GM12878 (cell line): Measurements from ENCODE around the gene ZNF25. TPM values are rescaled to one million over a fixed set of nuclear protein-coding genes. Genes with fewer than 3 reads are reported as not detected.
"Not testable (repeated sequence)": the region's sequence is repeated elsewhere in the genome, so short reads cannot be mapped to it uniquely, and the experiment has no call there.

ENCODE experiments used
- ATAC-seq: fragments of 200-7000 bp; cut with Tn5 transposase; 3 replicates; pipeline ENCODE4 v1.9.1; 2020; ENCODE audit warnings: mild to moderate bottlenecking, moderate library complexity
- BruUV-seq: library from RNA; stranded (reverse); fragments of 400-500 nt; replicated peaks from 2 replicates; lab custom pipeline; 2021; lab: Mats Ljungman, UMichigan
- CTCF ChIA-PET: fragments of 300-600 bp; sonication (Branson Sonifier 250); formaldehyde crosslinking; extraction: SDS; loops from one replicate; lab custom pipeline; 2021; ENCODE audit warnings: inconsistent platforms; lab: Yijun Ruan, JAX
- POLR2A ChIA-PET: fragments of 350-600 bp; formaldehyde crosslinking; extraction: SDS; loops from one replicate; lab custom pipeline; 2021; ENCODE audit warnings: inconsistent platforms; lab: Charles Lee
- RAD21 ChIA-PET: fragments of 300-600 bp; sonication (Branson Sonifier 250); formaldehyde crosslinking; loops from one replicate; lab custom pipeline; 2023; ENCODE audit warnings: antibody characterized with exemption; ENCODE audit not compliant: unreplicated experiment; lab: Charles Lee
- SMC1A ChIA-PET: fragments of 300-600 bp; sonication (Branson Sonifier 250); formaldehyde crosslinking; loops from one replicate; lab custom pipeline; 2023; ENCODE audit not compliant: unreplicated experiment, uncharacterized antibody; lab: Charles Lee
- DNase-seq: peaks from one replicate; pipeline ENCODE4 v3.0.0-alpha.2; 2011; ENCODE audit warnings: low read depth, low spot score
- FAIRE-seq: peaks from 3 replicates; lab custom pipeline; 2011; peaks lifted over from hg19 to GRCh38; lab: Jason Lieb, UNC
- H2AFZ ChIP-seq: 2 replicates; pipeline ENCODE4 v1.6.0; 2011; ENCODE audit warnings: low read depth, low read length, control low read depth; ENCODE audit not compliant: control insufficient read depth
- H3K27ac ChIP-seq: 2 replicates; pipeline ENCODE4 v1.5.1; 2011; ENCODE audit warnings: control low read depth; ENCODE audit not compliant: control insufficient read depth, insufficient read depth
- H3K27me3 ChIP-seq, 2 experiments: replicated peaks in 1 of 2; 2 replicates each; pipeline versions ENCODE4 v1.6.0 to v1.6.1; 2011; ENCODE audit warnings: low read length in 1 of 2; ENCODE audit not compliant: control insufficient read depth in 2 of 2, insufficient read depth in 2 of 2
- H3K36me3 ChIP-seq, 2 experiments: 2 replicates each; pipeline ENCODE4 v1.5.1; 2011; ENCODE audit warnings: low read length in 1 of 2; ENCODE audit not compliant: control insufficient read depth in 2 of 2, insufficient read depth in 2 of 2
- H3K4me1 ChIP-seq: 2 replicates; pipeline ENCODE4 v1.6.1; 2011; ENCODE audit warnings: mild to moderate bottlenecking, low read length, moderate library complexity, mixed read lengths; ENCODE audit not compliant: control insufficient read depth, insufficient read depth
- H3K4me2 ChIP-seq: 2 replicates; pipeline ENCODE4 v1.6.0; 2011; ENCODE audit warnings: control low read depth; ENCODE audit not compliant: control insufficient read depth, insufficient read depth
- H3K4me3 ChIP-seq: fragments of 200-600 bp; sonication (generic); 2 replicates; pipeline ENCODE4 v1.5.1; 2016
- H3K79me2 ChIP-seq: 2 replicates; pipeline ENCODE4 v1.6.0; 2011; ENCODE audit warnings: low read length; ENCODE audit not compliant: control insufficient read depth, insufficient read depth
- H3K9ac ChIP-seq: 2 replicates; pipeline ENCODE4 v1.8.0; 2011; ENCODE audit warnings: low read length, control low read depth, mixed read lengths; ENCODE audit not compliant: control insufficient read depth, insufficient read depth
- H3K9me3 ChIP-seq: replicated peaks from 3 replicates; pipeline ENCODE4 v1.5.1; 2011; ENCODE audit warnings: mild to moderate bottlenecking, low read length; ENCODE audit not compliant: control insufficient read depth, insufficient read depth
- H4K20me1 ChIP-seq: 2 replicates; pipeline ENCODE4 v1.6.0; 2011; ENCODE audit not compliant: control insufficient read depth, insufficient read depth
- HDAC2 ChIP-seq: fragments of 200-600 bp; sonication (generic); IDR thresholded peaks from 2 replicates; pipeline ENCODE4 v1.6.1; 2017
- HDAC6 ChIP-seq: fragments of 200-600 bp; sonication (generic); IDR thresholded peaks from one replicate; pipeline ENCODE4 v1.8.0; 2017; ENCODE audit warnings: antibody characterized with exemption; ENCODE audit not compliant: unreplicated experiment
- MYB ChIP-seq: fragments of 150-350 bp; IDR thresholded peaks from 2 replicates; pipeline ENCODE4 v1.6.1; 2014; ENCODE audit warnings: mild to moderate bottlenecking, low read depth, low read length, borderline replicate concordance
- POLR2AphosphoS2 ChIP-seq: IDR thresholded peaks from 2 replicates; pipeline ENCODE4 v1.6.1; 2011; ENCODE audit warnings: low read depth, mild to moderate bottlenecking, low read length, improper control_type of control experiment, moderate library complexity
- RAD51 ChIP-seq: fragments of 450-650 bp; IDR thresholded peaks from 2 replicates; pipeline ENCODE4 v1.6.1; 2016; ENCODE audit warnings: moderate library complexity, mild to moderate bottlenecking, inconsistent platforms
- ZNF274 ChIP-seq: IDR thresholded peaks from one replicate; pipeline ENCODE4 v1.8.0; 2011; ENCODE audit not compliant: insufficient read length, insufficient read depth
- ZZZ3 ChIP-seq: IDR thresholded peaks from 2 replicates; pipeline ENCODE4 v1.6.1; 2011; ENCODE audit warnings: low read depth; ENCODE audit not compliant: control insufficient read depth, insufficient read length
- WGBS: methylation state at CpG from one replicate; pipeline ENCODE4 v1.1.6; 2016; ENCODE audit warnings: low lambda C conversion rate; ENCODE audit not compliant: insufficient replicate concordance, insufficient coverage; ENCODE audit errors: missing lambda C conversion rate; 5-methylcytosine and 5-hydroxymethylcytosine counted together
- in situ Hi-C: fragments of 300-500 bp; cut with MboI; formaldehyde crosslinking; loops from 9 replicates; pipeline ENCODE4 v1.14.3; 2018; ENCODE audit warnings: mixed read lengths
- intact Hi-C: fragments of 100-400 bp; cut with micrococcal nuclease; formaldehyde crosslinking; loops from one replicate; pipeline ENCODE4 v1.14.2; 2022; ENCODE audit not compliant: unreplicated experiment
- polyA plus RNA-seq, 11 experiments: library from polyadenylated mRNA; depleted of rRNA in 4 of 11; unstranded in 6 of 11; stranded (reverse) in 5 of 11; fragments of >200 nt; fragmentation: Nextera tagmentation in 4 of 11; fragmentation: Illumina TruSeq in 1 of 11; extraction: Ambion mirVana in 4 of 11; extraction: Trizol in 1 of 11; gene quantifications; 1 replicate in 1 of 11; 2 replicates in 10 of 11; pipeline versions ENCODE4 v1.2.1 to v1.2.3, GENCODE V29; 2011 to 2016; ENCODE audit warnings: inconsistent platforms in 2 of 11, missing spikeins in 2 of 11, low read depth in 1 of 11
- total RNA-seq, 4 experiments: library from RNA; depleted of rRNA in 3 of 4; stranded (reverse); fragments of >200 nt in 3 of 4; fragmentation: Illumina TruSeq in 1 of 4; extraction: Trizol in 1 of 4; gene quantifications; 2 replicates each; pipeline versions ENCODE4 v1.2.1 to v1.2.3, GENCODE V29; 2013 to 2021
- TF ChIP-seq, protein P1 (sequence below): fragments of 150-350 bp; IDR thresholded peaks from 2 replicates; pipeline ENCODE4 v1.6.1; 2016; ENCODE audit warnings: low read depth, low read length

The ZNF25 gene
- total and polyA plus RNA-seq, 10 of the 15 experiments (the other 5 are each of a cell fraction or from before 2014, with no cell fraction given) = 1.0 to 6.8 (median 3.2) TPM

DNA sequence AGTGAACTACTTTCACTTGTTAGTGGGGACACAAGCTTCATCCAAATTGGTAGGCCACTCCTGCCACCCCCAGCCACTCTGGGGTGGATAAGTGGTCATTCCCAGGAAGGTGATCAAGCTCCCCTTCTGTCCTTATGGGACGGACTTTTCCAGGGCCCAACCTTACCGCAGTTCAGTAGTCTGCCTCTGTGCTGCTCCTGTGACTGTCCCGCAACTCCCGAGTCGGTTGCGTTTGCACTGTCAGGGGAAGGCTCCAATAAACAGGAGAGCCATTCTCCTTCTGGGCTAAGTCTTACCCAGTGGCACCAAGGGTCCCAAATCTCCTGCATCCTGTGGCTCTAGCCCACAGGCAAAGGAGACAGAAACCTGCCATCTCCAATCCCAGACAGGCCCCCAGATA lies 26.6 kb upstream of the ZNF25 start (continued):
- TF ChIP-seq RAD51 (no peak), ZNF274 (no peak), ZZZ3 (no peak), MYB (no peak), HDAC2 (no peak), HDAC6 (no peak), POLR2AphosphoS2 (no peak)
- TF ChIP-seq, protein P1, sequence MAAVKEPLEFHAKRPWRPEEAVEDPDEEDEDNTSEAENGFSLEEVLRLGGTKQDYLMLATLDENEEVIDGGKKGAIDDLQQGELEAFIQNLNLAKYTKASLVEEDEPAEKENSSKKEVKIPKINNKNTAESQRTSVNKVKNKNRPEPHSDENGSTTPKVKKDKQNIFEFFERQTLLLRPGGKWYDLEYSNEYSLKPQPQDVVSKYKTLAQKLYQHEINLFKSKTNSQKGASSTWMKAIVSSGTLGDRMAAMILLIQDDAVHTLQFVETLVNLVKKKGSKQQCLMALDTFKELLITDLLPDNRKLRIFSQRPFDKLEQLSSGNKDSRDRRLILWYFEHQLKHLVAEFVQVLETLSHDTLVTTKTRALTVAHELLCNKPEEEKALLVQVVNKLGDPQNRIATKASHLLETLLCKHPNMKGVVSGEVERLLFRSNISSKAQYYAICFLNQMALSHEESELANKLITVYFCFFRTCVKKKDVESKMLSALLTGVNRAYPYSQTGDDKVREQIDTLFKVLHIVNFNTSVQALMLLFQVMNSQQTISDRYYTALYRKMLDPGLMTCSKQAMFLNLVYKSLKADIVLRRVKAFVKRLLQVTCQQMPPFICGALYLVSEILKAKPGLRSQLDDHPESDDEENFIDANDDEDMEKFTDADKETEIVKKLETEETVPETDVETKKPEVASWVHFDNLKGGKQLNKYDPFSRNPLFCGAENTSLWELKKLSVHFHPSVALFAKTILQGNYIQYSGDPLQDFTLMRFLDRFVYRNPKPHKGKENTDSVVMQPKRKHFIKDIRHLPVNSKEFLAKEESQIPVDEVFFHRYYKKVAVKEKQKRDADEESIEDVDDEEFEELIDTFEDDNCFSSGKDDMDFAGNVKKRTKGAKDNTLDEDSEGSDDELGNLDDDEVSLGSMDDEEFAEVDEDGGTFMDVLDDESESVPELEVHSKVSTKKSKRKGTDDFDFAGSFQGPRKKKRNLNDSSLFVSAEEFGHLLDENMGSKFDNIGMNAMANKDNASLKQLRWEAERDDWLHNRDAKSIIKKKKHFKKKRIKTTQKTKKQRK = no peak

DNA sequence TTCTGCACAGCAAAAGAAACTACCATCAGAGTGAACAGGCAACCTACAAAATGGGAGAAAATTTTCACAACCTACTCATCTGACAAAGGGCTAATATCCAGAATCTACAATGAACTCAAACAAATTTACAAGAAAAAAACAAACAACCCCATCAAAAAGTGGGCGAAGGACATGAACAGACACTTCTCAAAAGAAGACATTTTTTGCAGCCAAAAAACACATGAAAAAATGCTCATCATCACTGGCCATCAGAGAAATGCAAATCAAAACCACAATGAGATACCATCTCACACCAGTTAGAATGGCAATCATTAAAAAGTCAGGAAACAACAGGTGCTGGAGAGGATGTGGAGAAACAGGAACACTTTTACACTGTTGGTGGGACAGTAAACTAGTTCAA lies 24.0 kb upstream of the ZNF25 start:
- H3K4me1 ChIP-seq, CTCF ChIA-PET, H2AFZ ChIP-seq, H3K27me3 ChIP-seq, H3K4me3 ChIP-seq, H4K20me1 ChIP-seq, BruUV-seq, H3K79me2 ChIP-seq, ATAC-seq, H3K9me3 ChIP-seq, SMC1A ChIA-PET, H3K9ac ChIP-seq, FAIRE-seq, POLR2A ChIA-PET, H3K36me3 ChIP-seq, H3K4me2 ChIP-seq, DNase-seq, RAD21 ChIA-PET, H3K27ac ChIP-seq, intact Hi-C loops, in situ Hi-C loops: not testable (repeated sequence)
- 88% methylated on average over 1 of the region's 1 CpG for WGBS

DNA sequence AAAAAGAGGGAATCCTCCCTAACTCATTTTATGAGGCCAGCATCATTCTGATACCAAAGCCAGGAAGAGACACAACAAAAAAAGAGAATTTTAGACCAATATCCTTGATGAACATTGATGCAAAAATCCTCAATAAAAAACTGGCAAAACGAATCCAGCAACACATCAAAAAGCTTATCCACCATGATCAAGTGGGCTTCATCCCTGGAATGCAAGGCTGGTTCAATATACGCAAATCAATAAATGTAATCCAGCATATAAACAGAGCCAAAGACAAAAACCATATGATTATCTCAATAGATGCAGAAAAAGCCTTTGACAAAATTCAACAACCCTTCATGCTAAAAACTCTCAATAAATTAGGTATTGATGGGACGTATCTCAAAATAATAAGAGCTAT lies 22.5 kb upstream of the ZNF25 start:
- BruUV-seq, H4K20me1 ChIP-seq, in situ Hi-C loops, H3K27ac ChIP-seq, H3K27me3 ChIP-seq, FAIRE-seq, H3K9me3 ChIP-seq, H3K36me3 ChIP-seq, DNase-seq, H3K79me2 ChIP-seq, intact Hi-C loops, H3K4me1 ChIP-seq, POLR2A ChIA-PET, RAD21 ChIA-PET, ATAC-seq, H3K9ac ChIP-seq, SMC1A ChIA-PET, H2AFZ ChIP-seq, CTCF ChIA-PET, H3K4me3 ChIP-seq, H3K4me2 ChIP-seq: not testable (repeated sequence)
- WGBS = 38% methylated on average over 2 of the region's 3 CpGs
